Adipocyte (in vitro differentiated cells): ENCODE data around the gene CFAP300.

Experiments
- DNase-seq: peaks from one replicate; pipeline ENCODE4 v3.0.0-alpha.2; 2015; ENCODE audit warnings: low read depth
- H3K27me3 ChIP-seq: replicated peaks from 2 replicates; pipeline ENCODE4 v1.7.0; 2013; ENCODE audit warnings: mild to moderate bottlenecking, low read length, moderate library complexity; ENCODE audit not compliant: control insufficient read depth, insufficient read depth
- H3K36me3 ChIP-seq: 2 replicates; pipeline ENCODE4 v1.7.0; 2013; ENCODE audit warnings: low read length, mild to moderate bottlenecking, moderate library complexity; ENCODE audit not compliant: control insufficient read depth, insufficient read depth, severe bottlenecking
- H3K4me1 ChIP-seq: 2 replicates; pipeline ENCODE4 v1.7.0; 2013; ENCODE audit warnings: mild to moderate bottlenecking, low read length, moderate library complexity; ENCODE audit not compliant: control insufficient read depth, insufficient read depth
- H3K4me3 ChIP-seq: 2 replicates; pipeline ENCODE4 v1.7.0; 2013; ENCODE audit warnings: mild to moderate bottlenecking, low read length, moderate library complexity
- H3K9ac ChIP-seq: 2 replicates; pipeline ENCODE4 v1.7.0; 2013; ENCODE audit warnings: mild to moderate bottlenecking, low read length, moderate library complexity
- H3K9me3 ChIP-seq: 2 replicates; pipeline ENCODE4 v1.7.0; 2013; ENCODE audit warnings: mild to moderate bottlenecking, low read length, moderate library complexity; ENCODE audit not compliant: control insufficient read depth

Gene CFAP300

GRCh38 chr11:102047305-102047924 is at the start of gene CFAP300:
CFAP300 (plus strand) TSS chr11:102047437; CDS start chr11:102047471, 34 bp downstream.
- peak within 1 kb of the TSS; percentile 88 for H3K9ac ChIP-seq
- H3K27me3 ChIP-seq = no peaks in the 10 kb centered on the region
- H3K4me3 ChIP-seq = peak within 1 kb of the TSS; percentile 85
- no peaks in the 10 kb centered on the region for H3K9me3 ChIP-seq
- H3K36me3 ChIP-seq = no peaks in the 10 kb centered on the region
- peaks cover 3% of the 10 kb centered on the region for H3K4me1 ChIP-seq
- DNase-seq = peak; percentile 94

DNA sequence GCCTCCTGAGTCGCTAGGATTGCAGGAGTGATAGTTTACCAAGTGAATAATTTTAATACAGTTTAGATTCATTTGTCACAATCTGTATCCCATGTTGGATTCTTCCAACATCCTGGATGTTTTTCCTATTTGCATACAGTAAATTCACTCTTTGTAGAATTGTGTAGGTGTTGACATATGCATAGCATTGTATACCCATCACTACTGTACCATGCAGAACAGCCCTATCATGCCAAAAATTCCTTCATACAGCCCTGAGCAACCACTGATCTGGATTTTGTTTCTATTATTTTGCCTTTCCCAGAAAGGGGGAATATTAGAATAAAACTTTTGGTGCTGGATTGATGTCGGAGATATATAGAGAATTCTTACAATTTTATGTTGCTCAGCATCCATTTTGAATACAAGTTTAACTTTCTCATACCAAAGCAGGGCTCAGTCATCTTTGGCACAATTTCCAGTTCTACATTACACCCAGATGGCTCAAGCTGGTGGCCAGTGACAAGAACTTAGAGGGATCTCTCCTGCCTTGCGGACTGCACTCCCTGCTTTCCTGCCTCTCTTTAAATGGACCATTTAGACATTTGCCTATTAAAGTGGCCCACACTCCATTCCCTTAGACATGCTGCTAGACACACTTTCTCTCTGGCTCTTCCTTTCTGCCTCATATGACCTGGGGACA is 45.4 kb upstream of the CFAP300 start:
- Histone ChIP-seq H3K36me3 (peaks cover 17% of the 10 kb centered on the region), H3K9ac (no peak overlapping the region), H3K9me3 (no peaks in the 10 kb centered on the region), H3K4me1 (no peaks in the 10 kb centered on the region), H3K4me3 (no peak overlapping the region), H3K27me3 (no peaks in the 10 kb centered on the region)
- DNase-seq = no peak

DNA sequence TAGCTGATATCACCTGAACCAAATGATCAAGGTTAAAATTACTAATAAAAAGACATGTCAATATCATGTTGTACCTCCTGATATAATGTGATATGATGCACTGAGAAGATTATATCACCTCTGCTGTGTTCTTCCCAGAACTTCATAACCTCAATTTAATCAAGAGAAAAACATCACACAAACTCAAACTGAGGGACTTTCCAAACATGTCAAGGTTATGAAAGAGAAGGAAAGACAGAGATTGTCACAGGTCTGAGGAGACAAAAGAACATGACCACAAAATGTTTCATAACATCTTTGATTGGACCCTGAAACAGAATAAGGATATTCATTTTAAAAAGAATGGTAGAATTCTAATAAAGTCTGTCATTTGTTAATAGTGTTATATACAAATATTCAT is 43.0 kb upstream of the CFAP300 start:
- Histone ChIP-seq H3K27me3 (no peaks in the 10 kb centered on the region), H3K4me3 (no peak overlapping the region), H3K9me3 (no peaks in the 10 kb centered on the region), H3K36me3 (peaks cover 10% of the 10 kb centered on the region), H3K4me1 (peaks cover 8% of the 10 kb centered on the region), H3K9ac (no peak overlapping the region)
- DNase-seq = no peak

- Histone ChIP-seq H3K4me1 (peaks cover 8% of the 10 kb centered on the region), H3K27me3 (no peaks in the 10 kb centered on the region), H3K4me3 (no peak overlapping the region), H3K36me3 (peaks cover 7% of the 10 kb centered on the region), H3K9me3 (no peaks in the 10 kb centered on the region), H3K9ac (no peak overlapping the region)
- DNase-seq = no peak
Measured at GRCh38 chr11:102005306-102005705, 41.9 kb upstream of the CFAP300 start.

DNA sequence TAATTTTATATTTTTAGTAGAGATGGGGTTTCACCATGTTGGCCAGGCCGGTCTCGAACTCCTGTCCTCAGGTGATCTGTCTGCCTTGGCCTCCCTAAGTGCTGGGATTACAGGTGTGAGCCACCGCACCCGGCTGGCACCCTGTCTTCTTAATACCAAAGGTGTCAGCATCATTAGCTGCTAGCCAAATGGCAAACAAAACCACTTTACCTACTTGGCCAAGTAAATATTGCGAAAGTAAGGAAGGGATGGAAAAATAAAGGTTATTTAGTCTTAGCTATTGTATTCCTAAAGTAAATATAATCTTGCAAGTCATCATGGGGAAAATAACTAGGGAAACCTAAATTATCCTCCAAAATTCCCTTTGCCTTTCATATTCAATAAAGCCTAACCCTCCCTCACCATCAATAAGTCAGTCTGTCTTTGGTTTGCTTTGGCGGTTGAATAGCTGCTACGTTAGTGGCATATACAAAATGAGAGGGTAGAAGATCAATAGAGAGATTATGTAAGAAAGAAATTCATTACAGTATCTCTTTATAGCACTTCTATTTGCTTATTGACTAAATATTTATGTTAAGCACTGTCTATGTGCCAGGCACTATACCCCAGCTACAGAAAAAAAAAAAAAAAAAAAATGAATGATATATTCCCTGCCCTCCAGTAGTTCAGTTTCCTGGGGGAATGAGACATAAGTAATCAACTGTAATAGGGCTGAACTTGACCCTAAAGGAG is 40.2 kb upstream of the CFAP300 start:
- Histone ChIP-seq H3K4me1 (peaks cover 22% of the 10 kb centered on the region), H3K9ac (no peak overlapping the region), H3K27me3 (no peaks in the 10 kb centered on the region), H3K4me3 (no peak overlapping the region), H3K9me3 (no peaks in the 10 kb centered on the region), H3K36me3 (peaks cover 2% of the 10 kb centered on the region)
- DNase-seq = no peak

DNA sequence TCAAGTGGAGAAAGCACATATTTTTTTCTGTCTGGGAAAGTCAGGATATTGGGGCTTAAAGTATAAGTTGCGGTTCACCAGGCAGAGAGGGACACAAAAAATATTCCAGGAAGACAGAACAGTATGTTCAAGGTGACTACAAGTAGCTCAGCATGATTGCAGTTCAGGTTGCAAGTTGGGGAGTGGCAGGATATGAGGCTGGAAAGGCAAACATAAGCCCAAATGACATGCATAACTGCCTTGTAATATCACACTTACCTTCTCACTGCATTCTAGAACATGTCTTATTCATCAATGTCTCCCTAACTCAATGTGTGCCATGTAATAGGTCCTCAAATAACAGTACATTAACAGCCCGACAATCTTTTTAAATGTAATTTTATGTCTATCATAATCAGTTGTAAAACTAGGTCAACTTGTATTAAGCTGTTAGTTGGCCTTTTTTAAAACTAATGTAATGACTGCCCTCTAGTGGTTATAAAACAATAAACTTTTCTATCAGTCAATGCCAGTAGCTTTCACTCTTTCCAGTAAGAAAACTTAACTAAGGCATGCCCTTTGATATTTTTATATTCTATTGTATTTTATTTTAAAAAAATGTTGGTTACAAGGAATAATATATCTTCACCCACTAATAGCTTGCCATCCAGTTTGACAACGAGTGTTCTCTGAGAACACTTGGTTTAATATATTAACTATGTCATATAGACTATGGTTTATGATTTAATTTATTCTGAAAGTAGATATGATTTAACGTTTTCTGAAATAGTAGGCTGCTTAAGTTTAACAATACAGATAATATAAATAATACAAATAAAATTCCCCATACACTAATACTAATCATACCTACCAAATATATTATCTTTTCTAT is 39.4 kb upstream of the CFAP300 start:
- H3K4me3 ChIP-seq = no peak overlapping the region
- H3K9ac ChIP-seq = peak overlapping the region; percentile 36
- H3K27me3 ChIP-seq = no peaks in the 10 kb centered on the region
- H3K36me3 ChIP-seq = no peaks in the 10 kb centered on the region
- H3K9me3 ChIP-seq = no peaks in the 10 kb centered on the region
- H3K4me1 ChIP-seq = peaks cover 22% of the 10 kb centered on the region
- peak; percentile 86 for DNase-seq

GRCh38 chr11:102010776-102011494 is 36.3 kb upstream of the CFAP300 start:
- peak overlapping the region; percentile 21 for H3K4me3 ChIP-seq
- DNase-seq = peak; percentile 91
- peak overlapping the region; percentile 72 for H3K9ac ChIP-seq

DNA sequence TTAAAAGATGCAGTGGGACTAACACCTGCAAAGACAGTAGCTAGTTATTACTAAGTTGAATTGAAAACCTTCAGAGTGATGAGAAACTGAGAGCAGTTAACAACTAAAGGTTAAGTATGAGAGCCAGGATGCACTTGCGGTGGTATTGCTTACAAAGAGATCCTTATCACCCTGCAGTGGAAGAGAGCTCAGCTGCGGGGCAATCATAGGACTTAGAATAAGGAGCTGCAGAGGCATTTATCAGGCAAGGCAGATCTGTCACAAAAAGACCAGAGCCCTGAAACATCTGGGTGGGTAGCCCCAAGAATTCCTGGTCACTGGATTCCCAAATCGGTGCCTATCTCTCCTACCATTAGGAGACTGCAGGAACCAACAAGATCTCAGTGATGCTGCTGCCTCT is 34.3 kb upstream of the CFAP300 start:
- H3K4me1 ChIP-seq = peaks cover 23% of the 10 kb centered on the region
- DNase-seq = no peak
- no peak overlapping the region for H3K9ac ChIP-seq
- no peaks in the 10 kb centered on the region for H3K27me3 ChIP-seq
- H3K9me3 ChIP-seq = no peaks in the 10 kb centered on the region
- no peak overlapping the region for H3K4me3 ChIP-seq
- H3K36me3 ChIP-seq = no peaks in the 10 kb centered on the region

More at GRCh38 chr11:102010776-102011494, 36.3 kb upstream of the CFAP300 start:
- no peaks in the 10 kb centered on the region for H3K36me3 ChIP-seq
- peaks cover 22% of the 10 kb centered on the region for H3K4me1 ChIP-seq
- no peaks in the 10 kb centered on the region for H3K9me3 ChIP-seq
- no peaks in the 10 kb centered on the region for H3K27me3 ChIP-seq

- peaks cover 33% of the 10 kb centered on the region for H3K4me1 ChIP-seq
Measured at GRCh38 chr11:102014756-102015155, 32.5 kb upstream of the CFAP300 start.

DNA sequence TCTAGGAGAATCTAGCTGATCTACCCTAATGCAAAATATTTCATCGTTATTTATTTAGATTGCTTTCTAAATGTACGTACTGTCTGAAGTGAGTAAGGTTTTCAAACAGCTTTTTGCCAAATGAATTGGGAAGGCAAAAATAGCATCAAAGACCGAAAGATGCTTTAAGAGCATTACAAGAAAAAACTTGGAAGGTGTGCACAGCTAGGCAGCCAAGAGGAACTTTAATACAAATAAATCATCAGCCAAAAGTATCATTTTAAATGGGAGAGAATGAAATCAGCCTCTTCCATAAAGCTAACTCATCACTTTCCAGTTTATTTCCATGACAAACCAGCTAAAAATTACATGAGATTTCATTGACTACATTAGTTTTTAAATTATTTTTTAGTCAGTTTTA is 30.2 kb upstream of the CFAP300 start:
- Histone ChIP-seq H3K36me3 (no peaks in the 10 kb centered on the region), H3K9me3 (no peaks in the 10 kb centered on the region), H3K27me3 (no peaks in the 10 kb centered on the region), H3K4me1 (peaks cover 19% of the 10 kb centered on the region), H3K4me3 (peak overlapping the region; percentile 34), H3K9ac (no peak overlapping the region)
- no peak for DNase-seq

More at GRCh38 chr11:102014756-102015155, 32.5 kb upstream of the CFAP300 start:
- no peaks in the 10 kb centered on the region for H3K36me3 ChIP-seq
- H3K4me3 ChIP-seq = no peak overlapping the region
- H3K27me3 ChIP-seq = no peaks in the 10 kb centered on the region
- no peak for DNase-seq
- H3K9ac ChIP-seq = no peak overlapping the region
- H3K9me3 ChIP-seq = no peaks in the 10 kb centered on the region
